Caki2 (cell line): Measurements from ENCODE around the gene CATSPERZ. TPM values are rescaled to one million over a fixed set of nuclear protein-coding genes. Genes with fewer than 3 reads are reported as not detected.

Source experiments
- DNase-seq: peaks from one replicate; pipeline ENCODE4 v3.0.0-alpha.2; 2015; ENCODE audit warnings: low read depth
- in situ Hi-C: cut with HindIII; loops from 2 replicates; pipeline ENCODE4 v1.10.0; 2016; ENCODE audit warnings: low sequenced_read_pairs, low pct_unique_long_range_greater_than_20kb, mixed read lengths
- total RNA-seq: library from RNA; depleted of rRNA; stranded (reverse); fragments of >200 nt; shearing (Covaris generic); gene quantifications from 2 replicates; pipeline ENCODE4 v1.2.3, GENCODE V29; 2014; ENCODE audit warnings: low replicate concordance; rRNA removed

CATSPERZ gene
- total RNA-seq, 1 experiment from 2014 or later: not detected

GRCh38 chr11:64347193-64347867, 47.2 kb downstream of the CATSPERZ start:
- DNase-seq: no peak
- in situ Hi-C loops: no loop called here

- no peak for DNase-seq
- in situ Hi-C loops: no loop called here
Measured at GRCh38 chr11:64348383-64349024, 48.3 kb downstream of the CATSPERZ start.

- no peak for DNase-seq
- in situ Hi-C loops: no loop called here
Measured at GRCh38 chr11:64349025-64349387, 48.8 kb downstream of the CATSPERZ start.

GRCh38 chr11:64349404-64349803, 49.2 kb downstream of the CATSPERZ start:
- in situ Hi-C loops: no loop called here
- no peak for DNase-seq

GRCh38 chr11:64351136-64351631, 51.0 kb downstream of the CATSPERZ start:
- no peak for DNase-seq
- in situ Hi-C loops: no loop called here

GRCh38 chr11:64352099-64352994, 52.2 kb downstream of the CATSPERZ start:
- in situ Hi-C loops: no loop called here
- DNase-seq: no peak

- in situ Hi-C loops: no loop called here
- DNase-seq: no peak
Measured at GRCh38 chr11:64352995-64353714, 53.0 kb downstream of the CATSPERZ start.

- in situ Hi-C loops: no loop called here
- DNase-seq: no peak
Measured at GRCh38 chr11:64353715-64354506, 53.8 kb downstream of the CATSPERZ start.

Other genes starting within 250 kb of the CATSPERZ start
- 38.9 and 42.9 TPM in 2 replicates for gene MACROD1, start 134.2 kb upstream of the CATSPERZ start, total RNA-seq
- gene STIP1, start 114.2 kb upstream of the CATSPERZ start, total RNA-seq: 134 and 157 TPM in 2 replicates
- 0.64 TPM in 1 of 2 replicates, not detected in the other for gene FERMT3, start 93.6 kb upstream of the CATSPERZ start, total RNA-seq
- gene TRPT1, start 74.2 kb upstream of the CATSPERZ start, total RNA-seq: 39.1 and 72.3 TPM in 2 replicates
- gene NUDT22, start 74.1 kb upstream of the CATSPERZ start, total RNA-seq: 25.1 and 31.4 TPM in 2 replicates
- gene DNAJC4, start 69.8 kb upstream of the CATSPERZ start, total RNA-seq: 14.2 and 30.3 TPM in 2 replicates
- gene VEGFB, start 65.8 kb upstream of the CATSPERZ start, total RNA-seq: 52.8 and 66.2 TPM in 2 replicates
- 24.2 and 46.1 TPM in 2 replicates for gene FKBP2, start 59.3 kb upstream of the CATSPERZ start, total RNA-seq
- gene PPP1R14B, start 53.4 kb upstream of the CATSPERZ start, total RNA-seq: 413 and 431 TPM in 2 replicates
- 16.5 and 18.6 TPM in 2 replicates for gene PLCB3, start 48.8 kb upstream of the CATSPERZ start, total RNA-seq
- 122 and 141 TPM in 2 replicates for gene BAD, start 15.7 kb upstream of the CATSPERZ start, total RNA-seq
- gene GPR137, start 14.5 kb upstream of the CATSPERZ start, total RNA-seq: 9.6 and 31.9 TPM in 2 replicates
- not detected in 2 replicates for gene KCNK4, start 9.1 kb upstream of the CATSPERZ start, total RNA-seq
- gene ESRRA, start 5.2 kb downstream of the CATSPERZ start, total RNA-seq: 38.8 and 48.7 TPM in 2 replicates
- gene TRMT112, start 17.2 kb downstream of the CATSPERZ start, total RNA-seq: 494 and 562 TPM in 2 replicates
- 258 and 341 TPM in 2 replicates for gene PRDX5, start 17.8 kb downstream of the CATSPERZ start, total RNA-seq
- gene CCDC88B, start 39.8 kb downstream of the CATSPERZ start, total RNA-seq: 1.3 and 4.9 TPM in 2 replicates
- gene RPS6KA4, start 58.8 kb downstream of the CATSPERZ start, total RNA-seq: 39.0 and 59.4 TPM in 2 replicates